ENCODE results near the gene MORC3. TPM values are rescaled to one million over a fixed set of nuclear protein-coding genes. Genes with fewer than 3 reads are reported as not detected.

The MORC3 gene
- total and polyA plus RNA-seq, 9 of the 15 experiments (the other 6 are each of a cell fraction or from before 2014, with no cell fraction given) = 12.7 to 53.7 (median 36.0) TPM

GRCh38 chr21:36386031-36386642, 66.1 kb downstream of the MORC3 start:
- WGBS (ENCODE audit: insufficient coverage, low coverage, missing lambda C conversion rate) = 62% methylated on average over 21 of the region's 21 CpGs
- peak; percentile 23 for FAIRE-seq
- ChIA-PET POLR2A (interaction anchor here (0.5 to 1.4 kb wide), 7 partner anchors 10 to 249 kb away, joined by 3 to 5 read pairs (median 3); no protein-coding TSS in a partner anchor), CTCF (ENCODE audit: low intra/inter-chr PET ratio) (no interaction called here)
- intact Hi-C loops (cut with micrococcal nuclease) (loop anchor here (5.0 kb wide), 2 partner anchors 244 to 259 kb away; no protein-coding TSS in a partner anchor), in situ Hi-C loops (cut with MboI) (no loop called here)
- peak; percentile 1; the same call in 1 of the 3 replicates for ATAC-seq
- Histone ChIP-seq H3K27me3 (ENCODE audit: control insufficient read depth in 2 of 2, insufficient read depth in 2 of 2, low read length in 2 of 2) (no peaks in the 10 kb centered on the region), H3K4me3 (peak overlapping the region; percentile 95), H3K79me2 (ENCODE audit: control insufficient read depth, insufficient read depth, low read length) (peaks cover 19% of the 10 kb centered on the region), H2AFZ (ENCODE audit: low read depth, low read length) (peak overlapping the region; percentile 79), H3K4me2 (ENCODE audit: insufficient read depth, low read length) (peak overlapping the region; percentile 93), H3K36me3 (ENCODE audit: control insufficient read depth, insufficient read depth, low read length) (peaks cover 44% of the 10 kb centered on the region; the same call in 2 of the 3 replicates), H4K20me1 (replicated peaks; ENCODE audit: control insufficient read depth, insufficient read depth, low read length) (0 out of 2 replicates have a peak, but pooled peaks cover 3% of the 10 kb centered on the region), H3K27ac (ENCODE audit: extremely low read depth, low read depth, low read length) (peak overlapping the region; percentile 79), H3K9me3 (replicated peaks; ENCODE audit: control insufficient read depth, insufficient read depth, low read depth, low read length) (no peaks in the 10 kb centered on the region), H3K4me1 (replicated peaks in 1 of 2; ENCODE audit: control insufficient read depth in 2 of 2, insufficient read depth in 2 of 2, low read length in 2 of 2) (peaks cover 9 to 21% of the 10 kb centered on the region in 2 experiments; a peak in 4 of 5 replicates), H3K9me1 (ENCODE audit: control insufficient read depth, insufficient read depth, low read length) (peaks cover 2% of the 10 kb centered on the region), H3K9ac (ENCODE audit: insufficient read depth in 1 of 2, low read depth in 2 of 2, low read length in 2 of 2) (peak overlapping the region; percentile 83 to 96)
- TSS peak; percentile 47 for BruUV-seq (replicated peaks)
- DNase-seq (ENCODE audit: extremely low read depth in 1 of 4, low spot score in 3 of 4) = no peak
- 0 out of 2 replicates have a peak, but pooled peaks have one; percentile 13 for TF ChIP-seq POLR2A (conservative IDR thresholded peaks at IDR 0.05)
- no peak for TF ChIP-seq HES1 (IDR thresholded peaks at IDR 0.05; ENCODE audit: low read depth)
- TF ChIP-seq NCOA4 (IDR thresholded peaks at IDR 0.05; ENCODE audit: partially characterized antibody) = no peak
- TF ChIP-seq NR2C1 (IDR thresholded peaks at IDR 0.05) = no peak
- no peak for TF ChIP-seq NR2C1 (tag; IDR thresholded peaks at IDR 0.05)
- TF ChIP-seq ZNF431 (CRISPR knock-in tag; IDR thresholded peaks at IDR 0.05) = no peak
- no peak for TF ChIP-seq HOMEZ (CRISPR knock-in tag; IDR thresholded peaks at IDR 0.05)
- no peak for TF ChIP-seq FOXJ3 (CRISPR knock-in tag; IDR thresholded peaks at IDR 0.05)
- TF ChIP-seq SRSF9 (IDR thresholded peaks at IDR 0.05; ENCODE audit: borderline replicate concordance, low read depth, low read length) = no peak
- TF ChIP-seq ATF6 (CRISPR knock-in tag; IDR thresholded peaks at IDR 0.05) = peak; percentile 82; the same call in 1 of the 2 replicates
- no peak for TF ChIP-seq ETV6 (IDR thresholded peaks at IDR 0.05; ENCODE audit: borderline replicate concordance in 1 of 2, low read depth in 2 of 2, low read length in 1 of 2)
- 0 out of 2 replicates have a peak, but pooled peaks have one; percentile 40 for TF ChIP-seq ETV6 (CRISPR knock-in tag; IDR thresholded peaks at IDR 0.05; ENCODE audit: borderline replicate concordance)
- no peak for TF ChIP-seq ZEB2 (IDR thresholded peaks at IDR 0.05)
